HG03442 (cell line): ENCODE measurements around the gene IL15.
"Not testable (repeated sequence)": the region's sequence is repeated elsewhere in the genome, so short reads cannot be mapped to it uniquely, and the experiment has no call there.

Experiments used
- ATAC-seq: cut with Tn5 transposase; IDR thresholded peaks from one replicate; pipeline ENCODE4 v1.9.1; 2021; ENCODE audit warnings: mild to moderate bottlenecking, moderate library complexity; ENCODE audit not compliant: unreplicated experiment

Gene IL15

GRCh38 chr4:141692081-141692480 is 55.7 kb downstream of the IL15 start:
- no peak for ATAC-seq

- no peak for ATAC-seq
Observed at GRCh38 chr4:141697116-141697515, 60.7 kb downstream of the IL15 start.

- ATAC-seq: no peak
Observed at GRCh38 chr4:141702472-141703182, 66.2 kb downstream of the IL15 start.

DNA sequence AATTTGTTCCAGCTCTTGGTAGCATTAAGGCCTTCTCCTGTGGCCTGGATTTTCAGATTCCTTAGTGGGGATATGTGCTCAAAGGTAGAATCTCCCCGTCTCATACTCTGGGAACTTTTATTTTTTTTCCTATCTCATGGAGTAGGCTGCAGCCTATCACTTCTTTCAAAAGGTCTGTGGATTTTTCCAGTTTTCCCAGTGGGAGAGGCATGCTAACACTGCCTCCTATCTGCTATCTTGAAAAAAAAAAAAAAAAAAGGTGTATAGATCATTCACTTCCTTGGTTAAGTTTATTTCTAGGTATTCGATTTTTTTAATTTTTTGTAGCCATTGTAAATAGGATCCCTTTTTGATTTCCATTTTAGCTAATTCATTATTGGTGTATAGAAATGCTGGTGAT is 67.1 kb downstream of the IL15 start:
- no peak for ATAC-seq

DNA sequence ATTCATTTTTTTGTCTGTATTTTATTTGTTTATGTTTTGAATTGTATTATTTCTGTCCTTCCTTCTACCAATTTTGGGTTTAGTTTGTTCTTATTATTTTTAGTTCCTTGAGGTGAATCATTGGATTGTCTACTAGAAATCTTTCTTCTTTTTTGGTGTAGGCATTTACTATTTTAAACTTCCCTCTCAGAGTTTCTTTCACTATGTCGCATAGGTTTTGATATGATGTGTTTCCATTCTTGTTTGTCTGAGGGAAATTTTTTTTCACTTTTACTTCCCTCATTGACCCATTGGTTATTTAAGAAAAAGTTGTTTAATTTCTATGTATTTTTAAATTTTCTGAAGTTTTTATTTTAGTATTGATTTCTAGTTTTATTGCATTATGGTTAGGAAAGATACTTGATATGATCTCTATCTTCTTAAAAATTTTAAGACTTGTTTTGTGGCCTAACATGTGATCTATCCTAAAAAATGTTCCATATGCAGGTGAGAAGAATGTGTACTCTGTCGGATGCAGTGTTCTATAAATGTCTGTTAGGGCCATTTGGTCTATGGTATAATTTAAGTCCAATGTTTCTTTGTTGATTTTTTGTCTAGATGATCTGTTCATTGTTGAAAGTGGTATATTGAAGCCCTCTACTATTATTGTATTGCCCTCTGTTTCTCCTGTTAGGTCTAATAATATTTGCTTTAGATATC is 68.8 kb downstream of the IL15 start:
- ATAC-seq: peak; percentile 80

DNA sequence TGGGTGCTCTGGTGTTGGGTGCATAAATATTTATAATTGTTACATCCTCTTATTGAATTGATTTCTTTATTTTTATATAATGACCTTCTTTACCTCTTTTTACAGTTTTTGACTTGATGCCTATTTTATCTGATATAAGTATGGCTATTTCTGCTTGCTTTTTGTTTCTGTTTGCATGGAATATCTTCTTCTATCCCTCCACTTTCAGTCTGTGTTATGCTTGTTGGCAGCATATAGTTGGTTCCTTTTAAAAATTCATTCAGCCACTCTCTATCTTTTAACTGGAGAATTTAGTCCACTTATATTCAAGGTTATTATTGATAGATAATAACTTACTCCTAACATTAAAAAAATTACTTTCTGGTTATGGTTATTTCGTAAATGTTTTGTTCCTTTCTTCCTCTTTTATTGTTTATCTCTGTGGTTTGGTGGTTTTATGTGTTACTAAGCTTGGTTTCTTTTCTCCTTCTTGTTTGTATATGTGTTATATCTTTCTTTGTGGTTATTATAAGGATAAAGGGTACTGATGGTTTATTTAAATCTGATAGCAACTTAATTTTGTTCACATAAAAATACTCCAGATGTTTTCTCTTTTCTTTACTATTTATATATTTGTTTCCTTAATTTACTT is 69.5 kb downstream of the IL15 start:
- ATAC-seq: peak; percentile 64

DNA sequence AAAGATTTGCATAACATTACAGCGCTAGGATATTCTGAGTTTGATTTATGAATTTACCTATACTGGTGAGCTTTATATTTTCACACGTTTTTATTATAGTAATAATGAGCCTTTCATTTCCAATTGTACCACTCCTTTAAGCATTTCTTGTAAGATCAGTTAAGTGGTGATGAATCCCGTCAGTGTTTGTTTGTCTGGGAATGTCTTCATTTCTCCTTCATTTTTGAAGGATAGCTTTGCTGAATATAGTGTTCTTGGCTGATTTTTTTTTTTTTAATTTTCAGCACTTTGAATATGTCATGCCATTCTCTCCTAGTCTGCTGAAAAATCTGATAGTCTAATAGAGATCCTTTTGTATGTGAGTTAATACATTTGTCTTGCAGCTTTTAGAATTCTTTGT is 70.1 kb downstream of the IL15 start:
- no peak for ATAC-seq

DNA sequence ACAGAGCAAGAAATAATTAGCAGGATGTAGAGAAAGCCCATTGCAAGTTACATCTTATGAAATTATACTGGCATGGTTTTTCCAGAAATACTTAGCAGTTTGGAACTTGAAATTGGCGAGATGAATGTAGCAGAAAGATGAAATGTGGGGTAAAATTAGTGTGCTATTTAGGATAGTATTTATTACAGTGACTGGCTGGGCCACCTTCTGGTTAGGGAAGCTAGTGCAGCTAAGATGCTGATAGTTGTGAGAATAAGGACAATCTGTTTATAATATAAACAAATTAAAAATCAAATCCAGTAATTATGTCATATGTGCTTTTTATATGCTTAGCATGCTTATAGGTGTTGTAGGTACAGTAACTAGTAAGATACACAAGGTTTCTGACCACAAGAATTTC is 74.8 kb downstream of the IL15 start:
- no peak for ATAC-seq

DNA sequence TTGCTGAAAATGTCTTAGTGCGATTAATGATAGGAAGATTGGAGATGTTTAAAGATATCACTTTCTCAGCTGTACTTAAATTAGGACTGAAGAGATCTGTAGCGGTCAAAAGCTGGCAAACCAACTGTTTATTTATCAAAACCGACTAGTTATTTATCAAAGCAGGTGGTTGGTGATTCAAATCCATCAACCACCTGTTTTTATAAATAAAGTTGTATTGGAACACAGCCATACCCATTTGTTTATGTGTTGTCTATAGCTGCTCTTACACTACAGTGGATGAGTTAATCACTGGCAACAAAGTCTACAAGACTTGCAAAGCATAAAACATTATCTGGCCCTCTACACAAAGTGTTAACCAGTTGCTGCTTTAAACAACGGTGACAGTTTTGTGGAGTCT is 76.8 kb downstream of the IL15 start:
- no peak for ATAC-seq

DNA sequence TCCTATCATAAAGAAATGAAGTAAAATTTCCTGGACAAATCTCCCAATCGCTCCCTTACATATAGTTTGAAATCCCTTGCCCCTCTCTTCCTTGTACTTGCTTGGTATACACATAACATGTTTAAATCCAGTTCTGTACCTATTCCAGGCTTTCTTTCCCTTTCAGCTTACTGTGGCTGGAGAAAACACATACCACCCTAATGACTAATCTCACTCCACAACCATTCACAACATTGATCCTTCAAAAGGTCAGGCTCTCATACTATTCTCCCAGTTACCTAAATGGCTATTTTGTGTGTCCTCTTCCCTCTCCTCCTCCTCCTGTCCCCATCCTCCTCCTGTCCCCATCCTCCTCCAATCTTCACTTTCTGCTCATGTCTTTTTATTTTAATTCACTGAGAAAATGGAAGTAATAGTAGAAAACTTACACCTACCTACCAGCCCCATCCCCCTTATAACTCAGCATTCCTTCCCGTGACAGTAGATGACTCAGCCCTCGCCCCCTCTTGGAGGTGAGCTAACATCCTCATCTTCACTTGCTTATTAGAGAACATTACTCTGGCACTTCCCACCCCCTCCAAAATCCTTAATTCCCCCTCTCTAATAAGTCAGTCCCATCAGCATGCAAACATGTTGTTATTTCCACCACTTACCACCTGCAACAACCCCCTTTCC is 77.5 kb downstream of the IL15 start:
- no peak for ATAC-seq

GRCh38 chr4:141719585-141719984 is 83.2 kb downstream of the IL15 start:
- no peak for ATAC-seq

- no peak for ATAC-seq
Observed at GRCh38 chr4:141721174-141721573, 84.8 kb downstream of the IL15 start.

DNA sequence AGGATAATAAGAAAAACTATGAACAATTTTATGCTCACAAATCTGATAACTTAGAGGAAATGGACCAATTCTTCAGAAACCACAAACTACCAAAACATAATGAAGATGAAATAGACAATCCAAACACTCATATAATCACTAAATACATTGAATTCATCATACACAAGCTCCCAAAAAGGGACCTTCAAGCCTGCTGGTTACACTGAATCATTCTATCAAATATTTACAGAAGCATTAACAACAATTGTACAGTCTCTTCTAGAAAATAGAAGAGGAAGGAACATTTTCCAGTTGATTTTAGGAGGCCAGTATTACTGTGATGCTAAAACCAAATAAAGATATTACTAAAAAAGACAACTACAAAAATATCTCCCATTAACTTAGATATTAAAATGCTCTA is 88.3 kb downstream of the IL15 start:
- no peak for ATAC-seq

DNA sequence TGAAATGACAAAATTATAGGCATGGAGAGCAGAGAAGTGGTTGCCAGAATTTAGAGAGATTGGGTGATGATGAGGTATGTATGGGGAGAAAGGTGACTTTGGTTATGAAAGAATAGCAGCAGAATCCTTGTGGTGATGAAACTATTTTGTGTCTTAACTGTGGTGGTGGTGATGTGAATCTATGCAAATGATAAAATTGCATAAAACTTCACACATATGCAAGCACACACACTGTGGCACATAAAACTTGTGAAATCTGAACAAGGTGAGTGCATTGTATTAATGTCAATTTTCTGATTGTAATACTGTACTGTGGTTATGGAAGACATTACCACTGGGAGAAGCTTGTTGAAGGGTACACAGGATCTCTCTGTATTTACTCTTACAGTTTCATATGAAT is 91.0 kb downstream of the IL15 start:
- no peak for ATAC-seq

- peak; percentile 42 for ATAC-seq
Observed at GRCh38 chr4:141730805-141731204, 94.4 kb downstream of the IL15 start.

DNA sequence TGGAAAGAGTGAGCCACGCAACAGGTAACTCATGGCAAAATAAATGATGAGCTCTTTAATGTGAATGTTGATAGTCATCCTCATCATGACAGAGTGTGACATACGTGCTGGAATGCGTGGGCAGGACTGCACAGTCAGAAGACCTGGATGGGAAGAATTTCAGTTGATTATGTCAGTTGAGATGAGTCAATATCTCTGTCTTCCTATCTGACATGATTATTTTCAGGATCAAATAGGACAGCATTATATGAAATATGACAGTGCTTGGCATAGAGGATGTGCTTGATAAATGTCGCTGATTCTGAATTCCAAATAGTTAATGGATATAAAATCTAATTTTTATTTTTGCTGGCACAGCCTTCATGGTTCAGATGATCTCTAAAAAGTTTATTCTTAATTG is 95.1 kb downstream of the IL15 start:
- ATAC-seq: no peak

GRCh38 chr4:141739636-141740035 is 103.3 kb downstream of the IL15 start:
- ATAC-seq: no peak

- no peak for ATAC-seq
Observed at GRCh38 chr4:141746026-141746425, 109.6 kb downstream of the IL15 start.

GRCh38 chr4:141751806-141752205 is 115.4 kb downstream of the IL15 start:
- ATAC-seq: not testable (repeated sequence)

- ATAC-seq: no peak
Observed at GRCh38 chr4:141757287-141757686, 120.9 kb downstream of the IL15 start.

GRCh38 chr4:141759796-141760425 is 123.5 kb downstream of the IL15 start:
- no peak for ATAC-seq
